Pulmonary artery endothelial cell (primary cell): Measurements from ENCODE around the gene EVI5L. TPM values are rescaled to one million over a fixed set of nuclear protein-coding genes. Genes with fewer than 3 reads are reported as not detected.
A peak's percentile ranks its signal among the peaks of the same experiment; 100 is the strongest.

Experiments used
- DNase-seq: peaks from one replicate; pipeline ENCODE4 v3.0.0-alpha.2; 2011; ENCODE audit warnings: low read depth, low spot score
- total RNA-seq: library from RNA; depleted of rRNA; stranded (reverse); fragments of >200 nt; gene quantifications from 2 replicates; pipeline ENCODE4 v1.2.3, GENCODE V29; 2014

EVI5L gene
- total RNA-seq, 1 donor from 2014 or later = 11.7 TPM

- DNase-seq = no peak
Observed at GRCh38 chr19:7894612-7895309, 64.7 kb downstream of the EVI5L start.

GRCh38 chr19:7895565-7895964 is 65.5 kb downstream of the EVI5L start:
- no peak for DNase-seq

GRCh38 chr19:7897292-7897691 is 67.3 kb downstream of the EVI5L start:
- no peak for DNase-seq

- no peak for DNase-seq
Observed at GRCh38 chr19:7898967-7899366, 68.9 kb downstream of the EVI5L start.

GRCh38 chr19:7899751-7900378 is 69.8 kb downstream of the EVI5L start:
- no peak for DNase-seq

GRCh38 chr19:7900401-7900870 is 70.4 kb downstream of the EVI5L start:
- DNase-seq = no peak

- no peak for DNase-seq
Observed at GRCh38 chr19:7900931-7901330, 70.9 kb downstream of the EVI5L start.

GRCh38 chr19:7901337-7901736 is 71.3 kb downstream of the EVI5L start:
- DNase-seq = no peak

- DNase-seq = no peak
Observed at GRCh38 chr19:7902796-7903243, 72.8 kb downstream of the EVI5L start.

- DNase-seq = peak; percentile 94
Observed at GRCh38 chr19:7903244-7904073, 73.4 kb downstream of the EVI5L start, which contains the start of gene MAP2K7. MAP2K7 (plus strand) TSS chr19:7903877; CDS start chr19:7903945, 68 bp downstream.

GRCh38 chr19:7904074-7905020 is 74.3 kb downstream of the EVI5L start:
- DNase-seq = no peak

GRCh38 chr19:7905268-7905667 is 75.2 kb downstream of the EVI5L start:
- DNase-seq = no peak

GRCh38 chr19:7905859-7906258 is 75.8 kb downstream of the EVI5L start:
- no peak for DNase-seq

- DNase-seq = no peak
Observed at GRCh38 chr19:7907122-7907521, 77.1 kb downstream of the EVI5L start.

- no peak for DNase-seq
Observed at GRCh38 chr19:7907544-7907943, 77.5 kb downstream of the EVI5L start.

GRCh38 chr19:7908078-7908699 is 78.2 kb downstream of the EVI5L start:
- DNase-seq = no peak

GRCh38 chr19:7908742-7909461 is 78.9 kb downstream of the EVI5L start:
- DNase-seq = no peak

- no peak for DNase-seq
Observed at GRCh38 chr19:7909471-7910067, 79.6 kb downstream of the EVI5L start.
